ENCODE data around the gene CFAP53.

CFAP53 gene

DNA sequence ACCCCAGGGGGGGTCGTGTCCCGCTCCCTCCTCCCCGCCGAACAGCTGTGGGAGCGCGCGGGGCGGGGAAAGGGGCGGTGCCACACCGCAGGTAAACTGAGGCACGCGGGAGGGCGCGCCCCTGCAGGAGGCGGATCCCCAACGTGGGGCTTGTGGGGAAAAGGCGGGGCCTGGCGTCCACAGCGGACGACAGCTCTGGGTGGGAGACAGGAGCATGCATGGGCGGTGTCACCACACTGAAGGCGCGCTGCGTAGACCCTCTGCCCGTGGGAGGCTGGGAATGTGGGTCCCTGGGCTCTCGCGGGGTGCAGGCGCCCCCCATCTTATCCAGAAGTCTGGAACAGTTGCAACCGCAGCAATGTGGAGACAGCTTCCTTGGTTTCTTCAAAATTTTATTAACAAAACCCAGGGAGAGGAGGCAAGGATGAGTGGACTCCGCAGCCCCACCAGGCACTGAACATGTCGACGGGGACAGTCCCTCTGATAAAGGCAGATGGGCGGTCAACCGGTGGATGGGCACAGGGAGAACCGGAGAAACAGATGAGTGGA, 15.8 kb upstream of the CFAP53 start:
- no peak for TF ChIP-seq CTCF (IDR thresholded peaks at IDR 0.05; ENCODE audit: unreplicated experiment in 3 of 3)
- Mint-ChIP-seq H3K36me3 (ENCODE audit: low read depth) (peaks cover 61% of the 10 kb centered on the region), H3K9me3 (peaks cover 14% of the 10 kb centered on the region), H3K27me3 (ENCODE audit: low read depth) (no peaks in the 10 kb centered on the region), H3K4me1 (peaks cover 31% of the 10 kb centered on the region), H3K4me3 (peak overlapping the region; percentile 96 to 99 (median 97)), H3K27ac (peak overlapping the region; percentile 80 to 95 (median 95))

DNA sequence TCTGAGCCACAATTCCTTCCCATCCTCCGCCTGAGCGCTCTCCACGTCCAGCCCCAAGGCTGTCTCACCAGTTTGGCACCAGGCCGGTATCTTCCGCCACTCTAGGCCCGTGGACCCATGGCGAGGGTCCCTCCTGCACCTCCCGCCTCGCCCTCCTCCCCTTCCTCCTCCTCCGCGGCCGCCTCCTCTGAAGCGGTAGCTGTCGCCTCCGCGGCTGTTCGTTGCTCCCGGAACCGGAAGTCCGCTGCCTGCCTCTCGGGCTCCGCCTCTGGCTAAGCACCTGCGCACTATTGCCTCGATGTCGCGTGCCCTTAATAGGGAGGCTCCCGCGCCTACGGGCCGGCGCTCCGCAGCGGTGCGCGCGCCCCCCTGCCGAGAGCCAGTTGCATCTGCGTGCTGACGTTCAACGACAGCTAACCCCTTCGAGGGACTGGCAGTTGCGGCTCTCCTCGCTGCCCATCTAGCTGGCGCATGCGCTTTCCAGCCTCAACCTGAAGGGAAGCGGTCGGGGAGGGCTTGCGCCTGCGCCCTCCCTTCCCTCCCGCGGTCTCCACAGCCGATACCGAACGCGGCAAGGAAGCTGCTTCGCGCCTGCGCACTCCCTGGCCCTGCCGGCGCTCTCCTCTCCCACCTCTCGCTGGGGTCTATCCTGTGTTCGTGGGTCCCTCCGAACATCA, 15.1 kb upstream of the CFAP53 start, which contains the start of gene MBD1:
Gene MBD1 (minus strand): TSS at position 229 of the 677 bp plus-strand sequence. CDS start 1,531 bp downstream, outside the sequence.
- Mint-ChIP-seq H3K27ac (peak within 1 kb of the TSS; percentile 80 to 95 (median 95)), H3K36me3 (ENCODE audit: low read depth) (peaks cover 67% of the 10 kb centered on the region), H3K9me3 (peaks cover 14% of the 10 kb centered on the region), H3K27me3 (ENCODE audit: low read depth) (no peaks in the 10 kb centered on the region), H3K4me3 (peak within 1 kb of the TSS; percentile 96 to 99 (median 97)), H3K4me1 (peaks cover 26% of the 10 kb centered on the region)
- peak in 2 of 3 experiments; percentile 25 to 47 for TF ChIP-seq CTCF (IDR thresholded peaks at IDR 0.05; ENCODE audit: unreplicated experiment in 3 of 3)

DNA sequence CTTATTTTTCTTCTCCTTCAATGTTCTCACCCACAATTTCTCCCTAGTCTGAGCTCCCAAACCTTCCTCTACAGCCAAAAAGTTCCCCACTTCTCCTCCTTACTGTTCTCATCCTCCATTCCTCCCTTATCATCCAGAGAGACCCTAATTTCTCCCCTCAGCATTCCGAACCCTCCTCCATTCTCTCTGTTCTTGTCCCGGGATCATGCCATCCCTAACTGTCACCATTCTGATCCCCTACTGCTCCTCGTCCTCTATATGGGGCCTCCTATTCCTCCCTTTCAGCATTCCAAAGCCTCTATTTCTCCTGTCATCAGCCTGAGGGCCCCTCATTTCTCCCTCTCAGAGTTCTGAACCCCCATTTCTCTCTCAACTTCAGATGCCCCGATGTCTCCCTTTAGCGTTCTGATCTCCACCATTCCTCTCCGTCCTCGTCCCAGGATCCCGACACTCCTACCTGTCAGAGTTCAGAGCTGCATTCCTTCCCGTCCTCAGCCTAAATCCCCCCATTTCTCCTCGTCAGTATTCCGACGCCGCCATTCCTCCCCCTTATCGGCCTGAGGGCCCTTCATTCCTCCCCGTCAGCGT, 14.5 kb upstream of the CFAP53 start:
- Mint-ChIP-seq H3K27me3 (ENCODE audit: low read depth) (no peaks in the 10 kb centered on the region), H3K4me1 (peaks cover 23% of the 10 kb centered on the region), H3K36me3 (ENCODE audit: low read depth) (peaks cover 69% of the 10 kb centered on the region), H3K4me3 (peak overlapping the region; percentile 96 to 99 (median 97)), H3K27ac (peak overlapping the region; percentile 80 to 95 (median 95)), H3K9me3 (peaks cover 14% of the 10 kb centered on the region)
- TF ChIP-seq CTCF (IDR thresholded peaks at IDR 0.05; ENCODE audit: unreplicated experiment in 3 of 3) = no peak

GRCh38 chr18:50279752-50280151, 13.5 kb upstream of the CFAP53 start:
- H3K4me3 Mint-ChIP-seq = peak overlapping the region; percentile 96 to 99 (median 97)
- H3K27ac Mint-ChIP-seq = peak overlapping the region; percentile 80 to 95 (median 95)
- H3K36me3 Mint-ChIP-seq (ENCODE audit: low read depth) = peaks cover 76% of the 10 kb centered on the region
- no peak for TF ChIP-seq CTCF (IDR thresholded peaks at IDR 0.05; ENCODE audit: unreplicated experiment in 3 of 3)
- no peaks in the 10 kb centered on the region for H3K27me3 Mint-ChIP-seq (ENCODE audit: low read depth)
- H3K9me3 Mint-ChIP-seq = peaks cover 14% of the 10 kb centered on the region
- peaks cover 23% of the 10 kb centered on the region for H3K4me1 Mint-ChIP-seq

DNA sequence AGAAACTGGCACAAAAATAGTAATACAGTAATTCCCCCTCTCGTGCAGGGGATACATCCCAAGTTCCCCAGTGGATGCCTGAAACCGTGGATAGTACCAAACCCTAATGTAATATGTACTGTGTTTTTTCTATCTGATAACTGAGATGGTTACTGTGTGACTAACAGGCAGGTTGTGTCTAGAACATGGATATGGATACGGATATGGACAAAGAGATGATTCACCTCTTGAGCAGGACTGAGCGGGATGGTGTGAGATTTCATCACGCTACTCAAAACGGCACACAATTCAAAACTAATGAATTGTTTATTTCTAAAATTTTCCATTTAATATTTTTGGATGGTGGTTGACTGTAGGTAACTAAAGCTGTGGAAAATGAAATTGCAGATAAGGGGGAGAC, 11.6 kb upstream of the CFAP53 start:
- H3K36me3 Mint-ChIP-seq (ENCODE audit: low read depth) = peaks cover 74% of the 10 kb centered on the region
- peak overlapping the region; percentile 35 to 58 (median 50) for H3K4me3 Mint-ChIP-seq
- H3K9me3 Mint-ChIP-seq = peaks cover 14% of the 10 kb centered on the region
- H3K27me3 Mint-ChIP-seq (ENCODE audit: low read depth) = no peaks in the 10 kb centered on the region
- H3K4me1 Mint-ChIP-seq = peaks cover 23% of the 10 kb centered on the region
- no peak overlapping the region for H3K27ac Mint-ChIP-seq
- TF ChIP-seq CTCF (IDR thresholded peaks at IDR 0.05; ENCODE audit: unreplicated experiment in 3 of 3) = no peak
